ENCODE measurements around the gene INAVA. TPM values are rescaled to one million over a fixed set of nuclear protein-coding genes. Genes with fewer than 3 reads are reported as not detected.

Gene INAVA
- polyA plus RNA-seq, 4 donors, result 31.7 to 43.1 (median 37.2) TPM

DNA sequence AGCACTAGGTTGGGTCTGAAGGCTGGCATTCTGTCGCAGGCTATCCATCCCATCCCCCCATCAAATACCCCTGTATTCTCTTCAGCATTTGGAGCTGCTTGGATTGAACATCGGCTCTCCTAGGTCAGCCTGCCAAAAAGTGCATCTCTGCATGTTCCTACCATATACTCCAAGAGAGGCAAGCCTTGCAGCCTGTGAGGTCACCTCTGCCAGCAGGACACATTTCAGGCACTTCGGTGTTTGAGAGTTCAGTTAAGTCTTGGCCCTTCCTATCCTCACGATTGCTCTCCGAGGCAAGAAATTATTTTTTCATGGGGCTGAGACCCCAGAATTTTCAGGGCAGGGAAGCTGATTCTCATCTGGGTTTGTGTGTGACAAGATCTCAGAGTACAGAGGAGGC lies 19.3 kb upstream of the INAVA start:
- no peak for DNase-seq (ENCODE audit: low read depth in 4 of 4, low spot score in 2 of 4)

DNA sequence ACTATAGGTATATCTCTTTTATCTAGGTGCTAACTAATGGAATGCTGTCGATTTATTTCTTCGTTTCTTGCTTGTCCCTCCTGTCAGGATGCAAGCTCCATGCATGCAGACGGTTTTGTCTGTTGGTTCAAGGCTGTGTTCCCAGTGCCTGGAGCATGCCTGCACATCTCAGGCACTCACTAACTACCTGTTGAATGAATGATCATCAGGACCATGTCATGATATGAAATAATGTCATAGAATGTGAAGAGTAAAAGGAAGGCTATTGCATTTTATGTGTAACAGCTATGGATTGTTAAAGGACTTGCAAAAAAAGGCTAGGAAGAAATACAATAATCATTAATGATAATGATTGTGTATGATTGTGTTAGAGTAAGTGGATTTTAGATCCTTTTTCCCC lies 17.7 kb upstream of the INAVA start:
- no peak for DNase-seq (ENCODE audit: low read depth in 4 of 4, low spot score in 2 of 4)

DNA sequence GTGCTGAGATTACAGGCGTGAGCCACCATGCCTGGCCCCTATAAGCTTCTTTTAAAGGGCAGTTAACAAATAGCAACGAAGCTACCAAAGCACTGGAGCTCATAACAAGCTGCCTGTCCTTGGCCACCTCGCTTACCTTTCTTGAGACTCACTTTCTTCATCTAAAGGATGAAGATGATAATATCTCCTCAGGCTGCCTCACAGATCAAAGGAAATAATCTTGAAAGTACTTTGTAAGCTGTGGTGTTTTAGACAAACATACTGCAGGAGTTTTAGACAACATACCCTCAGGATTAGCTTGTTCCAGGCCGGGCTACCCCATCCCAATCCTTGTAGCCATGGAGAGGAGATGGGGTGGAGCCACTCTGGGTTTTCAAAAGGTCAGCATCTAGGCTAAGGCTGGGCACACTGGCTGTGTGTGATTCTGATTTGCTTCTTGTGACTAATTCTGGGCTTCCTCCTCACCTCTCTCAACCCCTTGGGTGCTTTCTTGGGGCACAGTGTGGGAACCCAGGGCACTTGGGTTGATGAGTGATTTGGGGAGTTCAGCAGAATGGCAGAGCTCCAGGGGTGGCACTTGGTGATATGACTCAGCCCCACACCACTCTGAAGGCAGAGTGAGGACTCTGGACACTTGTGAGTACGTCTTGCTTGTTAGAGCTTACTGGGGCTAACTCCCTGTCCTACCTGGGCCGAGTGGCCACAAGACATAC lies 16.7 kb upstream of the INAVA start:
- no peak for DNase-seq (ENCODE audit: low read depth in 4 of 4, low spot score in 2 of 4)

DNA sequence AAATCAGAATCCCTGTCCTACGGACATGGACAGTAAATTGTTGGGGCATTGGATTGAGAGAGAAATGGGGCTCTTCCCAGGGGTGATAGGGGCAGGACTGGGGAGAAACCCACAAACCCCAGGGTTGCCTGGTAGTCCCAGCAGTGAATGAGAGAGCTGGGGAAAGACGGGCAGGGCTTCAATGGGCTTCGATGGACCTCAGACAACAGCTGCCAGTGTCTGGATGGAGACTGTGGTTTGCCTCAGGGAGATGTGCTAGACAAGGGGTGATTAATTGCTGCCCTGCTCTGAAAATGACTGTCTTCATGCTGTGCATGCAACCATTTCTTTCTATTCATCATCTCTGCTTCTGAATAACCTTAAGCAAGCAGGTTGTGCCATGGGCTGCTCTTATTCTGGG lies 14.5 kb upstream of the INAVA start:
- DNase-seq (ENCODE audit: low read depth in 4 of 4, low spot score in 2 of 4), result no peak

DNA sequence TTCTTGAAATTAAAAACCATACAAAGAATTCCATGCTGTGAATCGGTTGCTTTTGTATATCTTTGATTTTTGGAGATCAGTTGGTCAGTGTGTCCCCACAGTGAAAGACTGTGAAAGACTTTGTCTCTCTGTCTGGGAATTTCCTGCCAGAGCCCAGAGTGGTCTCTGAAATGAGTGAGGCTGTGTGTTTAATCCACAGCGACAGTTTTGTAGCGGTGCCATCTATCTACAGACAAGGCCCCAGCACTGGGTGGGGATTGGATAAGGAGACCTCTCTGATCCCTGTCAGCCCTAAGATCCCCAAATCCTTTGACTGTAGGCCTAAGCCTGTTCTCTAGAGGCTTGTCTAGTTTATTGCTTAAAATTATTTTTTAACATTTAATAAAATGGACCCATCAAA lies 11.6 kb upstream of the INAVA start:
- DNase-seq (ENCODE audit: low read depth in 4 of 4, low spot score in 2 of 4), result no peak

DNA sequence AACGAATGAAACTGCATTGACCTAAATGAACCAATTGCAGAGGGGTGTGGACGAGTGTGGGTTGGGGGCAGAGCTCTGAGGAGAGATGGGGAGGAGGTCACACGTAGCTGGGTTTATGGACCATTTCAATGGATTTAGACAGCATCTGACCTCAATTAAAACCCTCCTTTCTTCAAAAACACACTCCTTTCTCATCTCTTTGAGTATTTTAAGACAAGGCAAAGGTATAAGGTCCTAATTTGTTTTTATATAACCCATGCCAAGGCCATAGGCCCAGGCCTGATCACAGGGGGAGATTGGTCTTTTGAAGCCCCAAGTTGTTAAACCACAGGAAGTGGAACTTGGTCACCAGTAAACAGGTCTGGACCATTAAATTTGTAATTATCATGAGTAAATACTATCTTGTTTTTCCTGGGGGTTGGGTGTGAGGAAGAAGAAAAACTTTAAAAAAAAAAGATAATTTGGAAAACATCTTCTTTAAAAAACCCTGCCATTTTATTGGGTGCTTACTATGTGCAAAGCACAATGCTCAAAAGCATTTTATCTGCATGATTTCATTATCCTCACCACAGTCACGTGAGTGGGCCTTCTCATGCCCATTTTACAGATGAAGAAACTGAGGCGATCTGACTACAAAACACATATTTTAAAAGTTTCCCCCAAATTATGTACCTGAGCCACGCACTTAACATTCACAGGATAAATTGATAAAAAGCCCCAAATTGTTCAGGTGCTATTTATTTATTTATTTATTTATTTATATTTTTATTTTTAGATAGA lies 8.9 kb upstream of the INAVA start:
- DNase-seq (ENCODE audit: low read depth in 4 of 4, low spot score in 2 of 4), result no peak

DNA sequence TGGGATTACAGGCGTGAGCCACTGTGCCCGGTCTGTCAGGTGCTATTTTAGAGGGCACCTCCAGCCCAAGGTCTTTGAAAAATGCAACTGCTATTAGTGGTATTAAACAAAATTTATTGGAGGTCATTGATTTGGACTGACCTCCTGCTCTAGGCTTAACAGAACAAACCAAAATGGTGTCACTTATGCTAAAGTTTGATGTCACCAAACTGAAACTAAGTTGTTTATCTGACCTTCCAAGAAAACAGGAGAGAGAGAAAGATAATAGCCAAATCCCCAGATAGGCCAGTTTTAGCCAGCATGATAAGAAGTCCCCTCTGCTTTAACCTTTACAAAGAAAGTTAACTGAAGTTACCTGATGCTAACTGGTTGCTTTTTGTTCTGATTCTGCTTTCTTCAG lies 8.1 kb upstream of the INAVA start:
- DNase-seq (ENCODE audit: low read depth in 4 of 4, low spot score in 2 of 4), result no peak

DNA sequence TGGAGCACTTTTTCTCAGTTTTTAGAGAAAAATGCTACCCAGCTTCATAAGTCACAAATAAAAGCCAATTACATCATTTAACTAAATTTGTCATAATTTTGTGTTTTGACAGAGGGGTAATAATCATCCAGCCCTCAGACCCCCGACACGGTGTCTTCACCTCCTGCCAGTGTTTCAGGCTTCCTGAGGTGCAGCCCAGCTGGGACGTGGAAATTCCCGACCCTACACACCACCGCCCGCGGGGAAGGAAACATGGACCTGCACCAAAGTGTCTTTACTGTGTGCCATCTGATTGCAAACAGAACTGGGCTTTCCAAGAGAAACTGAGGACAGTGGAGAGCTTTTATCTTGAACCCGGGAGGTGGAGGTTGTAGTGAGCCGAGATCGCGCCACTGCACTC lies 7.7 kb upstream of the INAVA start:
- no peak for DNase-seq (ENCODE audit: low read depth in 4 of 4, low spot score in 2 of 4)

DNA sequence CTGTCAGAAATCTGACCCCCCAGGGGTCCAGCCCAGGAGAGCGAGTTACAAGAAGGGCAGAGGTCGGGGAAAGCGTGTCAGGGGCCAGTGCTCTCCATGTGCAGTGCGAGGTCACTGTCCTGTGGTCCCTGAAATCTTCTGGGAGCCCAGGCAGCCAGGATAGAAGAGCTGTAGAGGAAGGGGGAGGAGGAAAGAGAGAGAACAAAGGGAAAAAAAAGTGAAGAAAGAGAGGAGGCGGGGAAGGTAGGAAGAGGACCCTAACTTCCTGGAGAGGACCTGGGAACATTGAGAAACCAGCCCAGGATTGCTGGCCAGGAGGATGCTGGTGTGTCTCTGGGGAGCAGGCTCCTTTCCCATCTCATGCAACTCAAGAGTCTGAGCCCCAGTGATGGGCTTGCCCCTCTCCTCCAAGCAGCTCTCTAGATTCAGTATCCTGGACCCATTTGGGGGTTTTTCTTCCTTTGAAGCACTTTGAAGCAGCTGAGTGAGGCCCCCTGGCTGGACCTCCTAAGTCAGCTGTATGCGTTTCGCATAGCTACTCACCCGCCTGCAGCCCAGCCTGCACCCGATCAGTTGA lies 6.8 kb upstream of the INAVA start:
- DNase-seq (ENCODE audit: low read depth in 4 of 4, low spot score in 2 of 4), result no peak

DNA sequence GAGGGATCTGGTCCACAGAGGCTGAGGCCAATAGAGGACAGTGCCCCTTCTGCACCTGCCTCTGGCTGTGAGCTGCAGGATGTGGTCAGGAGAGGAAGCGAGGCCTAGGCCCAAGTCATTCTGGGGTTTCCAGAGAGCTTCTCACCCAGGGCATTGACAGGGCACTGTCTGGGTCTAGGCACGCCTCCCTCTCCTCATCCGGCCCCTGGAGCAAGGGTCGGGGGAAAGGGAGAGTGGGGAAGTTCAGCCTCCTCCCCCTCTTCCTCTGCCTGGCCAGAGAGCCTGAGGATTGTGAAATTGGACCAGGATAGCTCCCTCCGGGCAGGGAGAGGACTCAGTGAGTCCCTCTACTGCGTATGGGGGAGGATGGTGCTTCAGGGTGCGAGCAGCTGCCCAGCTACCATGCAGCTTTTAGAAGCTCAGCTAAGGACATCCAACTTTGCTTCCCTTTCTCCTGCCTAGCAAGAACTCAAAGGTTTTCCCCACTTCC lies 6.3 kb upstream of the INAVA start:
- no peak for DNase-seq (ENCODE audit: low read depth in 4 of 4, low spot score in 2 of 4)

DNA sequence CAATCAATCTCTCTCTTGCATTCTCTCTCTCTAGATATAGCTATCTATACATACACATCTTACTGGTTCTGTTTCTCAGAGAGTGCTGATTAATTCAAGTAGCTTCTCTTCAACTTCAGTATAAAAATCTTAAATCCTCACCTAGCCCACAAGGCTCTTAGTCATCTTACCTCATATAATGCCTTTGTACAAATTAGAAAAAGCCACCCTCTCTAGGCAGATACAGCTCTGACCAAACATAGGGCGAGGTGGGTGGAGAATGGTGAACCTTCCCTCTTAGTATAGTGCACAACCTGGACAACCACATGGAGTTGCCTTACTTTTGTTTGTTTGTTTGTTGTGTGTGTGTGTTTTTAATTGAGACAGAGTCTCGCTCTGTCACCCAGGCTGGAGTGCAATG lies 5.1 kb upstream of the INAVA start:
- no peak for DNase-seq (ENCODE audit: low read depth in 4 of 4, low spot score in 2 of 4)

DNA sequence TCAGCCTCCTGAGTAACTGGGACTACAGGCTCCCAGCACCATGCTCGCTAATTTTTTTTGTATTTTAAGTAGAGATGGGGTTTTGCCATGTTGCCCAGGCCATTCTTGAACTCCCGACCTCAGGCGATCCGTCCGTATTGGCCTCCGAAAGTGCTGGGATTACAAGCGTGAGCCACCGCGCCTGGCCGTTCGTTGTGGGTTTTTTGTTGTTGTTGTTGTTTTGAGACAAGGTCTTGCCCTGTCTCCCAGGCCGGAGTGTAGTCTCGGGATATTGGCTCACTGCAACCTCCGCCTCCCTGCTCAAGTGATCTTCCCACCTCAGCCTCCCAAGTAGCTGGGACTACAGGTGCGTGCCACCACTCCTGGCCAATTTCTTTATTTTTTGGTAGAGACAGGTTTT lies 4.7 kb upstream of the INAVA start:
- no peak for DNase-seq (ENCODE audit: low read depth in 4 of 4, low spot score in 2 of 4)

DNA sequence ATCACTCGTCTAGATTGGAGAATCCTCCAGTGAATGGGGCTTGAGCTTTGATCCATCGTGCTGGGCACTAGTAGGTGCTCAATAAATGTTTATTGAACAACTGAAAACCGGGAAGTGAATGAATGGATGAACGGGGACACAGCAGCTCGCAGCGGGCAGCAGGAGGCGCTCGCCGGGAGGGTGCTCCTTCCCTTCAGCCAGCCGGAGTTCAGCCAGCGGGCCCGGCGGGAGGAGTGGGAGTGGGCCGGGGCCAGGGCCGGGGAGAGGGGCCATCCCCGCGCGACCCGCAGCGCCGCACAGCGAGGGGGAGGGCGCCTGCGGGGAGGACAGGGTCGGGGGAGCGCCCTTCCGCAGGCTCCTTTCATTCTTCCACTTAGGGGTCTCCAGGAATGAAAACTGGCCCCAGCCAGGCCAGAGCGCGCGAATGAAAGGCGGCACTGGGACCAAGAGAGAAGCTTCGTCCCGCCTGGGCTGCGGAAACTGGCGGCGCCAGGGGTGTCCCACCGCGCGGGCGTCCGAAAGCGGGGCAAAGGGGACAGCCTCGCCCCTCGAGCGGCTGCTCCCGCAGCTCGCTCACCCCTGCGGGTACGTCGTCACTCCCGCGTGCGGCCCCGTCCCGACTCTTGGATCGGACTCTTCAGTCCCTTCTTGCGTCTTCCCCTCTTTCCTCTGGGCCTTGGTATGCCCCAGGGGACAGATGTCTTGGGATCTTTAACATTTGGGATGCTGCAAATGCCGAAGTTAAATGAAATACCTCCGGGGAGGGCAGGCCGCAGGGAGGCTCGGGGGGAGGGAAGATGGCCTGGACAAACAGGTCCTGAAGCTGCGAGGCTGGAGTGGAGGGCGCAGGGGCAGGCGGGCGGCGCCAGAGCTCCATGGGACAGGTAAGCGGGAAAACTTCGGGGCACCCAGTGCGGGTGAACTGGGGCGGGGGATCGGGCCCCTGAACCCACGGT lies 3.6 kb upstream of the INAVA start:
- DNase-seq (ENCODE audit: low read depth in 4 of 4, low spot score in 2 of 4), result peak in 2 of 4 donors; percentile 75 to 86

DNA sequence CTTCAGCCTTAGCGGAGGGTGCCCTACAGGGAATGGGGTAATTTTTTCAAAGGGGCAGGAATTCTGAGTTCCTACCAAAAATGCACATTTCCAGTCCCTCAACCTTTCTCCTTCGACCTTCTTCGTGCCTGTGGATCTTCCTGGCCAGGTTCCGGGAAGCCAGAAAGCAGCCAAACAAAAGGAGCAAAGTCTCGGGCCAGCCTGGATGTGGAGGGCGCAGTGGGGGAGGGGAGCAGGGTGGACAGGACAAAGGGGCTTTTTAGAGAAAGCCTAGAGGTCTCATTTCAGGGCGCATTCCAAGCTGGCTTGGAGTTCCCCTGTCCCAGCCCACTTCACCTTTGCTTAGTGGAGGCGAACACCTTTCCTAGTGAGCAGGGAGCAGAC lies 2.9 kb upstream of the INAVA start:
- no peak for DNase-seq (ENCODE audit: low read depth in 4 of 4, low spot score in 2 of 4)

DNA sequence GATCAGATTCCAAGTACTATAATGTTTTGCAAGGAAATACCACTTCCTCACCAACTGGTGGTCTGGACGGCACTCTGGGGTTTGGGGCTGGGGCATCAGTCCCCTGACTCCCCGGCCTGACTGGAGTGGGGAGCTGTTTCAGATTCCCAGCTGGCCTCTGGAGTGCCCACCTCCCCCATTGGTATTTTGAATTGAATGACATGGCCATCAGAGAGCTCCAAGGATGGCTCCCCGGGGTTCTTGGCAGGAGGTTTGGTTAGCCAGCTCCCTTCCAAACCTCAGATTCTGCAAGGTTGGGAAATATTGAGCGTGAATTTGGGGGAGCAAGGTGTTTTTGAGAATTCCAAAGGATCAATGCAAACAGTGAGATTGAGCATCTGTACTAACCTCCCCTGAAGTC lies 2.2 kb upstream of the INAVA start:
- no peak for DNase-seq (ENCODE audit: low read depth in 4 of 4, low spot score in 2 of 4)

DNA sequence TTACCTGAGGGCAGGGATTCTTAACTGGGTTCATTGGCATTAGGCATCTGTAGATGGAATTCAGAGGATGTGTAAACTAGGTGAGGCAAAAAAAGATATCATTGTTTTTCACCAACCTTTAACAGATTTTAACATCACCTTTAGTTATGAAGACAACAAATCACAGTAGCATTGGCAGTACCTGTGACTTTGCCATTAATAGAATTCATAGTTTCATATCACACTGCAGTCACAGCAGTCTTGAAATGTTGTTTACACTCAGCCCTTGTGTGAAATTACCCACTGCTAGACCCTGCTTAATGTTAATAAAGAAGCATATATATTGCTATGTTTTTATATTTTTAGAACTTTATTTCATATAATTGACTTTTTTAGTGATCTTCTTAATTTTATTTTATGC lies 1.7 kb upstream of the INAVA start:
- no peak for DNase-seq (ENCODE audit: low read depth in 4 of 4, low spot score in 2 of 4)

DNA sequence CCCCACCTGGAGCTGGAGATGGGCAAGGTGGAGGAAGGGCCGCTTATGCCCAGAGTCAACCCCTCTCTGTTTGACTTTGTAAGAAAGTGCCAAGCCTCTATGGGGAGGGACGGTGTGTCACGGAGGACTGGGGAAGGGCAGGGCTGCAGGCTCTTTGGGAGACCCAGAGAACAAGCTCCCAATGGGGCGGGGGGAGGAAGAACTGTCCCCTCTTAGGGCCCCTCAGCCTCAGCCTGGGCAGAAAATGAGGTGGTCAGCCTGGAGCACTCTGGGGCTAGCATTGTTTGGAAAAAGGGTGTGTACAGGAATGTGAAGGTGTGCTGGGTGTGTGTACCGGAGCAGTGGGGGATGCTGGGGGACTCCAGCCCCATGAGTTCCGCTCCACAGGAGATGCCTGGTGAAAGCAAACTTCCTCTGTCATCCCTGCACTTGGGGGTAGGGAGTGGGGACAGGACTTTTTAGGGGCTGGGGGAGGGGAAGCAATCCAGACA lies 1.2 kb upstream of the INAVA start:
- no peak for DNase-seq (ENCODE audit: low read depth in 4 of 4, low spot score in 2 of 4)

DNA sequence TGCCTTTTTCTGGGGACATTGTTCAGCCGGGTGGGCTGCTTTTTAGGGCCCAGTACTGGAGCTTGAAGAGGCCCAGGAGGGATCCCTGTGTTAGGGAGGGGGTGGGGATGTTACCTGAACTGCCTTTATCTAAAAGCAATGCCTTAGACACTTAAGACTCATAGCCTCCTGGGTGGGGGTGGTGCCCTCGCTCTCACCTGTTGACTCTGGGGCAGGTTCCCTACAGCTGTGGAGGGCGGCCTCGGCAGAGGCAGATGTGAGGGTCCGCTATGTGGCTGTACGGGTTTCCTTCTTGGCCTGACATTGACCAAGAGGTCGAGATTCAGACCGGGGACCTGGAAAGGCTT lies 716 bp downstream of the INAVA start:
- DNase-seq (ENCODE audit: low read depth in 4 of 4, low spot score in 2 of 4), result no peak

DNA sequence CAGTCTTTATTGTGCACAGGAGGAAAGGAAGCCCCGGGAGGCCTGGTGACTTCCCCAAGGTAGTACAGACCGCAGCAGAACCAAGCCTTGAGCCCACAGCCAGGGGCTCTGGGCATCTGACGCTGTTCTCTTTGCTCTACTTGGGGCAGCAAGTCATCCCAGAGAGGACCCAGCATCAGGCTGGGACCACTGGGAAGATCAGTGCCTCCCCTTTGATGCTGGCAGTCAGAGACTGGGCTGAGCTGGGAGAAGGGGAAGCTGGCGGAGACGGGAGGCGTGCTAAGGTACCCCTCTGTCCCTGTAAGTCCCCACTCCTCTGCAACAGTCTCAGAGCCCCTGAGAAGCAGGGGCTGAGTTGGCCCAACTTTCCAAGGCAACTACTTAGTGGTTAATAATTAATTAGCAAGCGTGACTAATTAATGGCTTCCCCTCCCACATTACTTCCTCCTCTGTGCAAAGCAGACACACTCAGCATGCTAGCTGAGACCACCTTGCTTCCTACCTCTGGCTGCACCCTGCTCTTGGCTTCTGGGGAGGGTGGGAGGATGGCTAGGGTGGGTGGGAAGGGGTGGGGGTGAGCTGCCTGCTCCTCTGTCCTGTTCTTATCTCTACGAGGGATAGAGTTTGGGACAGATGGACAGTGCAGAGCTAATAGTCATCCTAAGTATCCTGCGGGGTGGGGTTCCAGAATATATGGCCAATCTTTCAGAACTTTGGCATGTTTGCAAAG lies 1.3 kb downstream of the INAVA start:
- DNase-seq (ENCODE audit: low read depth in 4 of 4, low spot score in 2 of 4), result no peak

Data from left renal cortex interstitium (tissue), 4 donors.